Neuronal stem cell (in vitro differentiated cells): ENCODE data around the gene NOL6.
"Not testable (repeated sequence)": the region's sequence is repeated elsewhere in the genome, so short reads cannot be mapped to it uniquely, and the experiment has no call there.

Experiments
- DNase-seq: peaks from one replicate; pipeline ENCODE4 v3.0.0-alpha.2; 2013; ENCODE audit warnings: low spot score
- H2AFZ ChIP-seq: one replicate; pipeline ENCODE4 v1.6.1; 2013; ENCODE audit warnings: mild to moderate bottlenecking, low read length, inconsistent platforms
- H2AK5ac ChIP-seq: 2 replicates; pipeline ENCODE4 v1.6.1; 2013; ENCODE audit warnings: low read depth, mild to moderate bottlenecking, inconsistent platforms, low read length, moderate library complexity, mixed read lengths
- H2BK120ac ChIP-seq: 2 replicates; pipeline ENCODE4 v1.6.1; 2013; ENCODE audit warnings: low read depth, mild to moderate bottlenecking, inconsistent platforms, low read length, moderate library complexity, mixed read lengths
- H2BK12ac ChIP-seq: one replicate; pipeline ENCODE4 v1.6.1; 2013; ENCODE audit warnings: low read length, inconsistent platforms
- H2BK15ac ChIP-seq: 2 replicates; pipeline ENCODE4 v1.6.1; 2013; ENCODE audit warnings: mild to moderate bottlenecking, low read length, inconsistent platforms, mixed read lengths
- H2BK5ac ChIP-seq: one replicate; pipeline ENCODE4 v1.6.1; 2013; ENCODE audit warnings: inconsistent platforms, mild to moderate bottlenecking, low read length, moderate library complexity
- H3K14ac ChIP-seq: one replicate; pipeline ENCODE4 v1.6.1; 2013; ENCODE audit warnings: low read length, inconsistent platforms
- H3K18ac ChIP-seq: 2 replicates; pipeline ENCODE4 v1.6.1; 2013; ENCODE audit warnings: low read length, inconsistent platforms
- H3K23ac ChIP-seq: 2 replicates; pipeline ENCODE4 v1.6.1; 2013; ENCODE audit warnings: low read depth, mild to moderate bottlenecking, mixed read lengths, low read length, inconsistent platforms; ENCODE audit not compliant: poor library complexity
- H3K27ac ChIP-seq: replicated peaks from 3 replicates; pipeline ENCODE4 v1.5.1; 2013; ENCODE audit warnings: low read length, inconsistent platforms
- H3K27me3 ChIP-seq, 3 experiments: 2 replicates each; pipeline ENCODE4 v1.6.1; 2013; ENCODE audit warnings: low read length in 3 of 3, mild to moderate bottlenecking in 2 of 3, inconsistent platforms in 1 of 3, low read depth in 1 of 3, mixed read lengths in 1 of 3, moderate library complexity in 1 of 3; ENCODE audit not compliant: control insufficient read depth in 3 of 3, insufficient read depth in 3 of 3
- H3K36me3 ChIP-seq, 2 donors: replicated peaks in 1 of 2; 2 replicates each; pipeline ENCODE4 v1.6.1; 2013; ENCODE audit warnings: low read length in 2 of 2; ENCODE audit not compliant: control insufficient read depth in 2 of 2, insufficient read depth in 2 of 2
- H3K4ac ChIP-seq: 2 replicates; pipeline ENCODE4 v1.6.1; 2013; ENCODE audit warnings: inconsistent platforms, mild to moderate bottlenecking, low read length, moderate library complexity
- H3K4me1 ChIP-seq, 2 donors: 1 replicate in 1 of 2; 2 replicates in 1 of 2; pipeline ENCODE4 v1.6.1; 2013; ENCODE audit warnings: low read length in 2 of 2, low read depth in 1 of 2; ENCODE audit not compliant: control insufficient read depth in 2 of 2, insufficient read depth in 1 of 2
- H3K4me2 ChIP-seq: one replicate; pipeline ENCODE4 v1.6.1; 2013; ENCODE audit warnings: mild to moderate bottlenecking, low read length, inconsistent platforms; ENCODE audit not compliant: insufficient read depth, poor library complexity, severe bottlenecking
- H3K4me3 ChIP-seq, 2 donors: 2 replicates each; pipeline ENCODE4 v1.5.1; 2013; ENCODE audit warnings: low read length in 2 of 2, mild to moderate bottlenecking in 2 of 2, inconsistent platforms in 1 of 2, moderate library complexity in 1 of 2
- H3K79me1 ChIP-seq: one replicate; pipeline ENCODE4 v1.6.1; 2013; ENCODE audit warnings: low read depth, mild to moderate bottlenecking, inconsistent platforms, low read length, moderate library complexity
- H3K9ac ChIP-seq: one replicate; pipeline ENCODE4 v1.6.1; 2013; ENCODE audit warnings: mild to moderate bottlenecking, low read depth, low read length, inconsistent platforms; ENCODE audit not compliant: poor library complexity
- H3K9me3 ChIP-seq, 2 donors: replicated peaks in 1 of 2; 2 replicates each; pipeline versions ENCODE3 to v1.6.1; 2013; ENCODE audit warnings: low read length in 2 of 2, mild to moderate bottlenecking in 2 of 2, inconsistent platforms in 1 of 2, low read depth in 1 of 2, mixed read lengths in 1 of 2, moderate library complexity in 1 of 2; ENCODE audit not compliant: control insufficient read depth in 2 of 2, insufficient read depth in 1 of 2
- H4K8ac ChIP-seq: one replicate; pipeline ENCODE4 v1.6.1; 2013; ENCODE audit warnings: low read depth, mild to moderate bottlenecking, inconsistent platforms, low read length, moderate library complexity
- H4K91ac ChIP-seq: one replicate; pipeline ENCODE4 v1.6.1; 2013; ENCODE audit warnings: low read length, low read depth, mild to moderate bottlenecking, inconsistent platforms; ENCODE audit not compliant: poor library complexity
- WGBS, 2 donors: extraction: QIAGEN DNeasy Blood & Tissue Kit; methylation state at CpG; one replicate each; pipeline ENCODE4 v1.1.7; 2013; ENCODE audit warnings: missing lambda C conversion rate in 2 of 2, mixed read lengths in 1 of 2; ENCODE audit not compliant: insufficient read length in 2 of 2, insufficient replicate concordance in 1 of 2; ENCODE audit errors: extremely low coverage in 2 of 2; 5-methylcytosine and 5-hydroxymethylcytosine counted together

NOL6 gene

DNA sequence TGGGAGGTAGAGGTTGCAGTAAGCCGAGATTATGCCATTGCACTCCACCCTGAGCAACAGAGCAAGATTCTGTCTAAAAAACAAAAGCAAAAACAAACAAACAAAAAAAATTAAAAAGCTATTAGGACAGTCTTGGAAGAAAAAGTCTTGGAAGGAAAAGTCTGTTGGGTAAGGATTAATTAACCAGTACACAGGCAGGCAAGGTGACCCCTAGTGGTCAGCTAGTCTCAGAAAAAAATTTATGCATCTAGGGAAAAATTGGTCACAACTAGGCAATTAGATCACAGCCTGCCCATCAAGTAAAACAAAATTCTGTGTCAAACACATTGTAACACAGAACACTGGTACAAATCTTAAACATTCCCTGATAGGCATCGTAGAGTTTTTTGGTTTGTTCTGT is 43.6 kb upstream of the NOL6 start:
- Histone ChIP-seq H3K4me1 (no peaks in the 10 kb centered on the region), H2BK12ac (no peak overlapping the region), H3K27ac (no peak overlapping the region), H3K18ac (no peak overlapping the region), H2BK120ac (no peak overlapping the region), H4K91ac (no peak overlapping the region), H3K9me3 (peaks cover 0 to 3% of the 10 kb centered on the region in 2 donors), H3K4me3 (no peak overlapping the region), H3K9ac (no peak overlapping the region), H4K8ac (no peak overlapping the region), H3K36me3 (no peaks in the 10 kb centered on the region), H3K4me2 (no peak overlapping the region), H3K23ac (no peak overlapping the region), H3K4ac (no peak overlapping the region), H2AFZ (no peak overlapping the region), H3K27me3 (peaks cover 0 to 14% (median 0%) of the 10 kb centered on the region in 3 experiments), H2BK15ac (no peak overlapping the region), H3K79me1 (no peaks in the 10 kb centered on the region), H2AK5ac (no peak overlapping the region), H3K14ac (no peak overlapping the region), H2BK5ac (no peak overlapping the region)
- DNase-seq: no peak
- whole genome bisulfite sequencing, 2 donors: no CpG with 5 or more reads among the region's 2 CpGs

DNA sequence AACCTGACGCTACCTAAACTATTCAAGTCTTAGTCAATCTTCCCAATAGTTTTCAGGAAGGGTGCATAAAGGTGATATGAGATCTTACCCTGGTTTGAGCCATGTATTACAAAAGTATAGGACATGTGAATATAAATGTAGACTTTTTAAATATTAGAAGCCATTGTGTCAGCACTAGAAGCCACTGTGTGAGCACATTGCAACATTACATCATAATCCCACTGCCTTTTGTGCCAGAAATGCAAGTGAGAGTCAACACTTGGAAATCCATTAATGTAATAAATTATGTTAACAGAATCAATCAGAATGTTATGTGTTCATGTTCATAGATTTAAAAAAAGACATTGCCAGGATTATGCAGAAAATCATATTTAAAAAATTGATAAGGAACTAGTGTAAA is 42.7 kb upstream of the NOL6 start:
- not testable (repeated sequence) for DNase-seq, H3K27ac ChIP-seq, H3K4ac ChIP-seq, H3K27me3 ChIP-seq, H3K18ac ChIP-seq, H4K91ac ChIP-seq, H3K36me3 ChIP-seq, H2AK5ac ChIP-seq, H3K4me3 ChIP-seq, H2BK120ac ChIP-seq, H3K14ac ChIP-seq, H3K9ac ChIP-seq, H3K79me1 ChIP-seq, H3K4me2 ChIP-seq, H2BK12ac ChIP-seq, H2BK15ac ChIP-seq, H3K23ac ChIP-seq, H4K8ac ChIP-seq, H2BK5ac ChIP-seq, H2AFZ ChIP-seq, H3K4me1 ChIP-seq, H3K9me3 ChIP-seq
- no CpG with 5 or more reads among the region's 1 CpG for WGBS, 2 donors

DNA sequence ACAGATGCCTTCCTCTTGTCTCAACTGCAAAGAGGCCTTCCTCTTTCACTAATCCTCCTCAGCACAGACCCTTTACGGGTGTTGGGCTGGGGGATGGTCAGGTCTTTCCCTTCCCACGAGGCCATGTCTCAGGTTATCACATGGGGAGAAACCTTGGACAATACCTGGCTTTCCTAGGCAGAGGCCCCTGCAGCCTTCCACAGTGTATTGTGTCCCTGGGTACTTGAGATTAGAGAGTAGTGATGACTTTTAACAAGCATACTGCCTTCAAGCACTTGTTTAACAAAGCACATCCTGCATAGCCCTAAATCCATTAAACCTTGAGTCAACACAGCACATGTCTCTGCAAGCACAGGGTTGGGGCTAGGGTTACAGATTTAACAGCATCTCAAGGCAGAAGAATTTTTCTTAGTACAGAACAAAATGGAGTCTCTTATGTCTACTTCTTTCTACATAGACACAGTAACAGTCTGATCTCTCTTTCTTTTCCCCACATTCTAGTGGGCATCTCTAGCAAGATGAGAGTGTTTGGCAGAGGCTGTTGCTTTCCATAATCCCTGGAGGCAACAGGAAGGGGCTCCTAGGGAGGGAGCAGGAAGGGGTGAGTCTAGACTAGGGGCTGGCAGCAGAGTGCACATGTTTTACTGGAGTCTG is 41.7 kb upstream of the NOL6 start:
- no CpG with 5 or more reads among the region's 2 CpGs for WGBS, 2 donors

DNA sequence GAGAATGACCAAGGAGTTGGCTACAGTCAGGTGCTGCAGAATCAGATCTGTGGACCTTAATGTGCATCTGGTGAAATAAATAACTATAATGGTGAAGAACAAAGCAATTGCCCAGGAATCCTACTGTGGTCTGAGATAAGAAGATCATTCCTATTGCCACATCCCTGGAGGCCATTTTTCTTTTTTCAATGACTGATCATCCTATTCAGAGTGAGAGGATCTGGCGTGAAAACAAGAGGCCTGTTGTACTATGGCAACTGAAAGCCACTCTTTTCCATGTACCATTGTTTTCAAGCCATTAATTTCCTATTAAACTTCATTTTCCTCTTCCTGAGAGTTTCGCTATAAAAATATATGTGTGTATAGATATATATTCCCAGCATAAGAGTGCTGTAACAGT is 38.8 kb upstream of the NOL6 start:
- not testable (repeated sequence) for H4K91ac ChIP-seq, H2BK120ac ChIP-seq, H3K79me1 ChIP-seq, H2BK5ac ChIP-seq, H2BK12ac ChIP-seq, H3K4me1 ChIP-seq, H2AK5ac ChIP-seq, DNase-seq, H3K14ac ChIP-seq, H3K27ac ChIP-seq, H2BK15ac ChIP-seq, H3K27me3 ChIP-seq, H3K9ac ChIP-seq, H3K23ac ChIP-seq, H3K4ac ChIP-seq, H3K4me2 ChIP-seq, H3K18ac ChIP-seq, H3K4me3 ChIP-seq, H3K9me3 ChIP-seq, H3K36me3 ChIP-seq, H2AFZ ChIP-seq, H4K8ac ChIP-seq
- WGBS, 2 donors: no CpG with 5 or more reads among the region's 2 CpGs

More for the DNA sequence above, 41.7 kb upstream of the NOL6 start:
- not testable (repeated sequence) for H4K8ac ChIP-seq, H2AFZ ChIP-seq, H2BK15ac ChIP-seq, H2BK120ac ChIP-seq, H3K14ac ChIP-seq, H3K9me3 ChIP-seq, H4K91ac ChIP-seq, H2BK12ac ChIP-seq, H3K27ac ChIP-seq, H3K18ac ChIP-seq, H3K27me3 ChIP-seq, H2BK5ac ChIP-seq, H3K9ac ChIP-seq, H3K4ac ChIP-seq, DNase-seq, H3K23ac ChIP-seq, H2AK5ac ChIP-seq, H3K36me3 ChIP-seq, H3K4me3 ChIP-seq, H3K79me1 ChIP-seq, H3K4me1 ChIP-seq, H3K4me2 ChIP-seq
